NCI-H2196 treated with DMSO at 0.1 percent for 48 hours (cell line): ENCODE data around the gene FBXW7.
A peak's percentile ranks its signal among the peaks of the same experiment; 100 is the strongest.

Source experiments
- DNase-seq: peaks from one replicate; lab custom pipeline; 2025; ENCODE audit not compliant: unreplicated experiment; lab: John Stamatoyannopoulos, UW

Gene FBXW7

GRCh38 chr4:152294331-152294730, 241.6 kb downstream of the FBXW7 start:
- DNase-seq, result no peak

DNA sequence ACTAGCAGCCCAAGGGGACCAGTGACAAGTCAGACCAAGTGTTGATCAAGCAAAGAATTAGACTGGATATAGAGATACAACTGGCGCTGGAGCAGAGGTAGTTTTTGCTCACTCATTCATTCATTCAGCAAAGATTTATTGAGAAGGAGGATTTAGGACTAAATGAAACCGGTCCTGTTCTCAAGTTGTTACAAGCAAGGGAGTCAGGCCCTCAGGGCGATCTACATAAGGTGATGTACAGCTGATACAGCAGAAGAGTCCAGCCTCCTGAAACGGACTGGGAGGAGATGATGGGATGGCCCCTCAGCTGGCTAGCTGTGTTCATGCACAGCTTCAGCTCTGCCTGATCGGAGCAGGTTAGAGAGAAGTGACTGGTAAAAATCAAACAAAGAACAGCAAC, 242.4 kb downstream of the FBXW7 start:
- no peak for DNase-seq

GRCh38 chr4:152290366-152290921, 245.4 kb downstream of the FBXW7 start:
- DNase-seq, result no peak

DNA sequence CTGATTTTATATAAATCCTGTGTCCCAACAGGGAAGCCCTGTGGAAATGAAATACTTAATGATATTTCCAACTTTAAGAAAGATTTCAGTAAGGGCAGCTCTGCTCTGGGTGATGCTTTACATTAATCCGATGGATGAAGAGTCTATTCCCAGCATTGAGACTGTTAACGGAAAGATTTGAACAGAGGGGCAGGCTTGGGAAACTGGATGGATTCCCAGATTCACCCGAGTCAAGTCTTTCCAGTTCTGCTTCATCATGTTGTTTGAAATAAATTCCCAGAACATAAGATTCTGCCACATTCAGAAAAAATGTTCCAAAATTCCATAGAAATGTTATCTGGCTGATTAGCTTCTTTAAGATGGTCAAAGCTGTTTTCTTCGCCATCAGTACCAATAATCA, 246.0 kb downstream of the FBXW7 start:
- no peak for DNase-seq

DNA sequence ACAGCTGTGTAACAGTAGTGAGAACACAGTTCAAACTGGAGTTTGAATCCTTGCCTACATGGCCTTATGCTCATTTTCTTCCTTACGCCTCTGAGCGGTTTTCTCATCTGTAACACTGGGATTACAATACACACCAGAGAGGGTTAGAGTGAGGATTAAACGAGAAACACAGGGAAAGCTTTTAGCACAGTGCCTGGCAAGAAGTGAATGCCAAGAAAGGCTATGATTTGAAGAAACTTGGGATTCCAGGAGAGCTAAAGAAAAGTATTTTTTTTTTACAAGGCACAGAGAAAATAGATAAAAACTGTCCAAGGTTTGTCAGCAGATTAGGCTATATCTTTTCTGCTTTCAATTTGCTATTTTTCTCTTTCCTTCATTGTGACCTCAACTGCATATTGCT, 246.4 kb downstream of the FBXW7 start:
- no peak for DNase-seq

- no peak for DNase-seq
Observed at GRCh38 chr4:152283801-152284470, 252.0 kb downstream of the FBXW7 start.

- no peak for DNase-seq
Observed at GRCh38 chr4:152281822-152282221, 254.1 kb downstream of the FBXW7 start.

GRCh38 chr4:152281211-152281610, 254.7 kb downstream of the FBXW7 start:
- DNase-seq, result no peak

DNA sequence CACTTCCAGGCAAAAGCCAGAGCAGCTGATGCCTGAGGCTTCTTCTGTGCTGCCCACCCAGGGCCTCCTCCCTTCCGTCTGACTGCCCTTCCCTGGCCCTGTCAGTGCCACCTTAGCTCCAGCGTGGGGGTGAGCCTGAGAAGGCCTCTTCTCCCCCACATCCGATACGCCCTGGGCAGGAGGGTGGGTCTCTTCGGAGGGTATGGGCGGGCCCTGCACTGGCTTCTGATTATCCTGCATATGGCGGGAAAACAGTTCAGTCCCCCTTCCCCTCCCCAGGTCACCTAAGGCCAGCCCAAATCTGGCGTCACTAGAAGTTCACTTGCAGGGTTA, 256.7 kb downstream of the FBXW7 start:
- no peak for DNase-seq

GRCh38 chr4:152278505-152279233, 257.2 kb downstream of the FBXW7 start:
- peak; percentile 33 for DNase-seq

GRCh38 chr4:152278172-152278504, 257.8 kb downstream of the FBXW7 start:
- no peak for DNase-seq

GRCh38 chr4:152277333-152277732, 258.6 kb downstream of the FBXW7 start:
- DNase-seq, result no peak

- DNase-seq, result no peak
Observed at GRCh38 chr4:152273343-152273742, 262.5 kb downstream of the FBXW7 start.
